PC-3 (cell line): ENCODE results near the gene ZCCHC7. TPM values are rescaled to one million over a fixed set of nuclear protein-coding genes. Genes with fewer than 3 reads are reported as not detected.

Experiments
- ATAC-seq: fragments of 200-7000 bp; cut with Tn5 transposase; 2 replicates; pipeline ENCODE4 v1.9.1; 2020; ENCODE audit warnings: mild to moderate bottlenecking, moderate library complexity
- BruUV-seq: library from RNA; stranded (reverse); fragments of 400-500 nt; replicated peaks from 2 replicates; lab custom pipeline; 2021; lab: Mats Ljungman, UMichigan
- CTCF ChIA-PET: fragments of 300-600 bp; sonication (Branson Sonifier 250); formaldehyde crosslinking; loops from one replicate; lab custom pipeline; 2022; ENCODE audit warnings: antibody characterized with exemption; lab: Charles Lee
- POLR2A ChIA-PET: fragments of 300-600 bp; sonication (Branson Sonifier 250); formaldehyde crosslinking; loops from one replicate; lab custom pipeline; 2022; ENCODE audit warnings: antibody characterized with exemption; ENCODE audit not compliant: unreplicated experiment; lab: Charles Lee
- DNase-seq: peaks from one replicate; pipeline ENCODE4 v3.0.0-alpha.2; 2015
- H2AFZ ChIP-seq: fragments of 300-600 bp; sonication (generic); 2 replicates; pipeline ENCODE4 v1.6.0; 2016; ENCODE audit warnings: antibody characterized with exemption, low read length
- H3F3A ChIP-seq: fragments of 300-600 bp; sonication (generic); one replicate; pipeline ENCODE4 v1.6.0; 2017; ENCODE audit warnings: antibody characterized with exemption, low read length, control low read depth, mild to moderate bottlenecking; ENCODE audit not compliant: unreplicated experiment
- H3K27ac ChIP-seq: fragments of 300-600 bp; sonication (generic); 2 replicates; pipeline ENCODE4 v1.5.1; 2016; ENCODE audit warnings: mild to moderate bottlenecking, low read length
- H3K27me3 ChIP-seq: fragments of 300-600 bp; sonication (generic); 2 replicates; pipeline ENCODE4 v1.6.1; 2016; ENCODE audit warnings: low read length, mixed read lengths
- H3K36me3 ChIP-seq: fragments of 300-600 bp; sonication (generic); 2 replicates; pipeline ENCODE4 v1.6.1; 2016; ENCODE audit warnings: low read depth, mixed run types, low read length, mixed read lengths
- H3K4me1 ChIP-seq: fragments of 300-600 bp; sonication (generic); 2 replicates; pipeline ENCODE4 v1.5.1; 2016; ENCODE audit warnings: low read length; ENCODE audit not compliant: insufficient read depth
- H3K4me2 ChIP-seq: fragments of 300-600 bp; sonication (generic); 2 replicates; pipeline ENCODE4 v1.6.0; 2016; ENCODE audit warnings: low read length
- H3K4me3 ChIP-seq: fragments of 300-600 bp; sonication (generic); 2 replicates; pipeline ENCODE4 v1.5.1; 2016; ENCODE audit warnings: mild to moderate bottlenecking, low read length, mixed read lengths
- H3K79me2 ChIP-seq: fragments of 300-600 bp; sonication (generic); 2 replicates; pipeline ENCODE4 v1.6.1; 2017; ENCODE audit warnings: low read length, mixed read lengths
- H3K9ac ChIP-seq: fragments of 300-600 bp; sonication (generic); 2 replicates; pipeline ENCODE4 v1.6.0; 2016; ENCODE audit warnings: mild to moderate bottlenecking, low read length
- H3K9me2 ChIP-seq: fragments of 300-600 bp; sonication (generic); replicated peaks from 2 replicates; pipeline ENCODE4 v1.6.1; 2016; ENCODE audit warnings: mixed run types, low read length, mixed read lengths
- H3K9me3 ChIP-seq: fragments of 300-600 bp; sonication (generic); 2 replicates; pipeline ENCODE4 v1.6.1; 2016; ENCODE audit warnings: low read length, mixed read lengths
- H4K20me1 ChIP-seq: fragments of 300-600 bp; sonication (generic); 2 replicates; pipeline ENCODE4 v1.6.1; 2016; ENCODE audit warnings: low read length, mixed read lengths
- CTCF ChIP-seq: fragments of 300-600 bp; sonication (generic); conservative IDR thresholded peaks from 2 replicates; pipeline ENCODE4 v1.5.1; 2017; ENCODE audit warnings: antibody characterized with exemption, low read depth, mild to moderate bottlenecking, low read length
- EZH2 ChIP-seq: fragments of 300-600 bp; sonication (generic); IDR thresholded peaks from one replicate; pipeline ENCODE4 v1.6.1; 2017; ENCODE audit warnings: antibody characterized with exemption, mild to moderate bottlenecking, low read length; ENCODE audit not compliant: unreplicated experiment
- EZH2phosphoT487 ChIP-seq: fragments of 300-600 bp; sonication (generic); IDR thresholded peaks from 2 replicates; pipeline ENCODE4 v1.6.1; 2018; ENCODE audit warnings: mild to moderate bottlenecking, antibody characterized with exemption, low read length, borderline replicate concordance
- intact Hi-C: fragments of 100-400 bp; cut with micrococcal nuclease; formaldehyde crosslinking; loops from 2 replicates; pipeline ENCODE4 v1.9.0; 2023
- total RNA-seq: library from RNA; depleted of rRNA; stranded (reverse); fragments of >200 nt; gene quantifications from 2 replicates; pipeline ENCODE4 v1.2.3, GENCODE V29; 2014

The ZCCHC7 gene
- total RNA-seq, 1 experiment from 2014 or later: 6.5 TPM

DNA sequence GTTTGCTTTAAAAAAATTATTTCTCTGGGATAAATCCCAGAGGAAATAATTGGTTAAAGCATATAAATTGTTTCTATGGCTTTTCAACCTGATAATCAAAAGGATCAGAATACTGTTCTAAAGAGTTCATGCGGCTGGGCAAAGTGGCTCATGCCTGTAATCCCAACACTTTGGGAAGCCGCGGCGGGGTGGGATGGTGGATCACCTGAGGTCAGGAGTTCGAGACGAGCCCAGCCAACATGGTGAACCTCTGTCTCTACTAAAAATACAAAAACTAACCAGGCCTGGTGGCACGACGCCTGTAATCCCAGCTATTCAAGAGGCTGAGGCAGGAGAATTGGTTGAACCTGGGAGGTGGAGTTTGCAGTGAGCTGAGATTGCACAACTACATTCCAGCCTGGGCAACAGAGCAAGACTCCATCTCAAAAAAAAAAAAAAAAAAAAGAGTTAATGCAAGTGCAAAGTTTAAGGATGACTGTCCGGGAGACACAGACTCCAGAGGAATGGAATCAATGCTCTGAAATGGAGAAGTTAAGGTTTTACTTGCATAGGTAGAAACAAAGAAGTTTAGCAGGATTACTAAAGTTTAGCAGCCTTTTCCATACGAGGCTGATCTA is 285.5 kb downstream of the ZCCHC7 start:
- H3K9me3 ChIP-seq: no peaks in the 10 kb centered on the region
- intact Hi-C loops: no loop called here
- H4K20me1 ChIP-seq: no peaks in the 10 kb centered on the region
- no peak overlapping the region for H3K27ac ChIP-seq
- no peaks in the 10 kb centered on the region for H3K36me3 ChIP-seq
- TF ChIP-seq CTCF (no peak), EZH2phosphoT487 (no peak), EZH2 (no peak)
- no peak overlapping the region for H3K4me3 ChIP-seq
- DNase-seq: no peak
- no peaks in the 10 kb centered on the region for H3K4me1 ChIP-seq
- H2AFZ ChIP-seq: no peak overlapping the region
- ATAC-seq: no peak
- H3K9ac ChIP-seq: no peak overlapping the region
- no peaks in the 10 kb centered on the region for H3K9me2 ChIP-seq
- no peaks in the 10 kb centered on the region for H3K27me3 ChIP-seq
- H3F3A ChIP-seq: no peaks in the 10 kb centered on the region
- H3K4me2 ChIP-seq: no peak overlapping the region
- no TSS peak for BruUV-seq
- POLR2A ChIA-PET: no interaction called here
- CTCF ChIA-PET: no interaction called here
- no peaks in the 10 kb centered on the region for H3K79me2 ChIP-seq

DNA sequence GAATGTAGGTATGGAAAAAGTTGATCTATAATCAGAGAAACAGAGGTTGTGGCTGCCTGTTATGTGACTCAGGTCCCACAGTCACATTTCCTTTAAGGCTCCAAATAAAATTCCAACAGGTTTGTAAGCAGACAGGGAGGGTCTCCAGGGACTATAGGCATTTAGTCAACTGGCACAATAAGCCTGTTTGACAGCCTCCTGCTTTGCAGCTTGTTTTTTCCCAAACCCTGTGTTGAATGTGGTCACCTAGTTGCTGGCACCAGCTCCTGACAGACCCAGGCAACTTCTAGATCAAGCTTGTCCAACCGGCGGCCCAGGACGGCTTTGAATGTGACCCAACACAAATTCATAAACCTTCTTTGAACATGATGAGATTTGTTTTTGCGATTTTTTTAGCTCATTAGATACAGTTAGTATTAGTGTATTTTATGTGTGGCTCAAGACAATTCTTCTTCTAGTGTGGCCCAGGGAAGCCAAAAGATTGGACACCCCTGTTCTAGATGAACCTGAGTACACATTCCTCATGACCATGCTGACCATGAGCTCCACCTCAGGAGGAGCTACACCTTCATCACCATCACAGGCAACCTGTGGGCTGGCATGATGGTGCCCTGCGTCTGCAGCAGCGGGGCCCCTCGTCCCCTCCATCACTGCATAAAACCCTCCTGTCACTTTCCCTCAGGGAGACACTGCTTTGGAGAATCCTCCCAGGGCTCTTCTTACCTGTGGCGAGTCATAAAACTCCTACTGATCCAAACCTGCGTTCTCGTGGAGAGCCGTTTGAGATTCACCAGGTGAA is 286.4 kb downstream of the ZCCHC7 start:
- Histone ChIP-seq H3K36me3 (no peaks in the 10 kb centered on the region), H3K4me1 (no peaks in the 10 kb centered on the region), H3K9me3 (no peaks in the 10 kb centered on the region), H3K4me3 (no peak overlapping the region), H3F3A (no peaks in the 10 kb centered on the region), H4K20me1 (no peaks in the 10 kb centered on the region), H3K9ac (no peak overlapping the region), H3K4me2 (no peak overlapping the region), H3K27me3 (no peaks in the 10 kb centered on the region), H2AFZ (no peak overlapping the region), H3K27ac (no peak overlapping the region), H3K79me2 (no peaks in the 10 kb centered on the region), H3K9me2 (no peaks in the 10 kb centered on the region)
- POLR2A ChIA-PET: no interaction called here
- no TSS peak for BruUV-seq
- CTCF ChIA-PET: no interaction called here
- intact Hi-C loops: no loop called here
- TF ChIP-seq EZH2: no peak
- no peak for TF ChIP-seq CTCF
- no peak for TF ChIP-seq EZH2phosphoT487
- DNase-seq (peak; percentile 13), ATAC-seq (no peak)

DNA sequence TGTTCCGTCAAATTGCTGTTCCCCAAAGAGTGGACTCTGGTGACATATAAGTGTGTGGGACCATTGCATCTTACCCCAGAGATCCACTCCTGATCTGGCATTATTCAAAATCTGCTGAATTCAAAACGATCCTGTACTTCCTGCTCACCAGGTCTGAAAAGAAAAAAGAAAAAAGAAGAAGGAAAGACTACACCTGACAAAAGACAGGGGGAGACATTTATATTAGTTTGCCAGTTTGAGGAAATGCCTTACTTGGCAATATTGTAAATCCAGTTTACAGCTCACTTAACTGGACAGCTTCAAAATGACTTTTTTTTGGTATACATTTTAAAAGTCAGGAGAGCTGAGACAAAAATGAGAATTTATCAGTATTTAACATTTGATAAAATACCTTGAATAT is 287.1 kb downstream of the ZCCHC7 start:
- TF ChIP-seq CTCF: peak; percentile 50
- no peak for TF ChIP-seq EZH2
- Histone ChIP-seq H3K27me3 (no peaks in the 10 kb centered on the region), H3K36me3 (no peaks in the 10 kb centered on the region), H3K4me2 (no peak overlapping the region), H3K4me1 (no peaks in the 10 kb centered on the region), H3K79me2 (no peaks in the 10 kb centered on the region), H3K9ac (no peak overlapping the region), H3K4me3 (no peak overlapping the region), H3F3A (no peaks in the 10 kb centered on the region), H3K9me2 (no peaks in the 10 kb centered on the region), H3K9me3 (no peaks in the 10 kb centered on the region), H4K20me1 (no peaks in the 10 kb centered on the region), H2AFZ (no peak overlapping the region), H3K27ac (no peak overlapping the region)
- ChIA-PET POLR2A (no interaction called here), CTCF (interaction anchor here (0.6 kb wide), 1 partner anchor 31 kb away, joined by 3 read pairs; no protein-coding TSS in a partner anchor)
- no TSS peak for BruUV-seq
- ATAC-seq (no peak), DNase-seq (peak; percentile 41)
- intact Hi-C loops: no loop called here
